ENCODE measurements around the gene GNB1L.
"Not testable (repeated sequence)": the region's sequence is repeated elsewhere in the genome, so short reads cannot be mapped to it uniquely, and the experiment has no call there.

Gene GNB1L

DNA sequence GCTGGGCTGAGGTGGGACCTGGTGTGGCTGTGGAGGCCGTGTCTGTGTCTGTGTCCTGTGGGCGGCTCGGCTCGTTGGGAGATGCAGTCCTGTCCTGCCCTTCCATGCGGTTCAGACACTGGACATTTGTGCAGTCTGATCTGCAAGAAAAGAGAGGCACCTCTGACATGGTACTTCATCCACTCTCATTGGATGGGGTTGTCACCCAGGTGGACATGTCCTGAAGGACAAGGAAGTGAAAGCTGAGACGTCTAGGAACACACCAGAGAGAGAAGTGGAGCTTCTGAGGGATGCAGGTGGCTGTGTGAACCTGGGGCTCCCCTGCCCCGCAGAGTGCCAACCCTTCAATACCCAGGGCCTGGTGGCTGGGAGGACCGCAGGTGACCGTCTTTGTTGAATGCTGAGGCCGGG lies 75.7 kb downstream of the GNB1L start:
- DNase-seq (ENCODE audit: low read depth, low spot score): no peak

GRCh38 chr22:19777192-19777591 lies 77.5 kb downstream of the GNB1L start:
- not testable (repeated sequence) for DNase-seq (ENCODE audit: low read depth, low spot score)

GRCh38 chr22:19776433-19777031 lies 78.1 kb downstream of the GNB1L start:
- no peak for DNase-seq (ENCODE audit: low read depth, low spot score)

DNA sequence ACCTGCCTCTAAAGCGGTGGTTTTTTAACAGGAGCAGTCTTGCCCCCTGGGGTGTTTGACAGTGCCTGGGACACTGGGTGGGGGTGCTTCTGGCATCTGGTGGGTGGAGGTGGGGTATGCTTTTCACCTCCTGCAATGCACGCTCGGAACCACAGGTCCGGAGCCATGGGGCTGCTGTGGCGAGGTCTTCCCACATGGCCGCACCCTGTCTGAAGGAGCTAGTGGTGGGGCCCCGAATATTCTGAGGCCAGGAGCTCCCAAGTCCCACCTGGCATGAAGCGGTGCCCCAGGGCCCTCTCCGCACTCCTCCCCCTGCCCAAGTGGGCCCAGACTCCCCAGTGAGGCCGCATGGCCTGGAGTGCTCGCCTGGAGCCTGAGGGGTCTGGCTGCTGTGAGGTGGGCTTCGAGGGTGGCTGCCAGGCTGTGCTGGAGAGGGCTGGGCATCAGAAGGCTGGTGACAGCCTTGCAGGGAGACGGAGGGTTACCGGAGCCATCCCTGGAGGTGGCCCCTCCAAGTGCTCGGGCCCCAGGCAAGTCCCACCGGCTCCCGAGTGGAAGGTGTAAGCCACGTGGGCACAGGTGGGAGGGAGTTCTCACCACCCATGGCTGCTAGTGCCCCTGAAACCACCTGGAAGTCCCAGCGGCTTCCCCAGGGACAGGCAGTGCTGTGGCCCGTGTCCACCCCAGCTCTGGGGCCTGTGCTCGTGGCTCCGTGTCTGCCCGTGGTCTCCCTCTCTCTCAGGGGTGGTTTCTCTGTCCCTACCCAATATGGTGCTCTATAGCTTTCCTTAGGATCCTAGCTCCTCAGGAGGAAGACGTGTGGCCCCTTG lies 79.0 kb downstream of the GNB1L start:
- no peak for DNase-seq (ENCODE audit: low read depth, low spot score)

GRCh38 chr22:19774628-19775027 lies 80.0 kb downstream of the GNB1L start:
- DNase-seq (ENCODE audit: low read depth, low spot score): no peak

DNA sequence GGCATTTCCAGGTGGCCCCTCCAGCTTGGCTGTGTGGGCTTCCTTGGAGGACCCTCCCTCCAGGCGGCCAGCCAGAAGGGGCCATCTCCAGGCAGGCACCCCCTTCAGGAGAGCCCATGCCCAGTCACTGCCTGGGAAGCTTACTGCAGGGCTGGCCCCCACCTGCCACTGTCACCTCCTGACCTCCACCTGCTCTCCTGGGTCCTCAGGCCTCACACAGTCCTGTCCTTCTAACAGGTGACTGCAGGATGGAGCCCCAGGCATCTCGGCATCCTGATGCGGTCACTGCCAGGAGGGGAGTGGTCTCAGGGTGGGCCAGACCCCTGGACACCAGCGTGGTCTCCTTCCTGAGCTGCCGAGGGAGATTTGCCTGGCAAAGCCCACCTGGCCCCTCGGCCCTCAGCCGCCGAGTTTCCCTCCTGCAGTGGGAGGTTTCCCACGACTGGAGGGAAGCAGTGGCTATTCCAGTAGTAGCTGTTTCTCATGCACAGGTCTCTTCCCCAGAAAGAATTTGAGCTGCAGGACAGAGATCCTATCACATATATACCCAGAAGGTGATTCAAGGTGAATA lies 81.1 kb downstream of the GNB1L start:
- no peak for DNase-seq (ENCODE audit: low read depth, low spot score)

DNA sequence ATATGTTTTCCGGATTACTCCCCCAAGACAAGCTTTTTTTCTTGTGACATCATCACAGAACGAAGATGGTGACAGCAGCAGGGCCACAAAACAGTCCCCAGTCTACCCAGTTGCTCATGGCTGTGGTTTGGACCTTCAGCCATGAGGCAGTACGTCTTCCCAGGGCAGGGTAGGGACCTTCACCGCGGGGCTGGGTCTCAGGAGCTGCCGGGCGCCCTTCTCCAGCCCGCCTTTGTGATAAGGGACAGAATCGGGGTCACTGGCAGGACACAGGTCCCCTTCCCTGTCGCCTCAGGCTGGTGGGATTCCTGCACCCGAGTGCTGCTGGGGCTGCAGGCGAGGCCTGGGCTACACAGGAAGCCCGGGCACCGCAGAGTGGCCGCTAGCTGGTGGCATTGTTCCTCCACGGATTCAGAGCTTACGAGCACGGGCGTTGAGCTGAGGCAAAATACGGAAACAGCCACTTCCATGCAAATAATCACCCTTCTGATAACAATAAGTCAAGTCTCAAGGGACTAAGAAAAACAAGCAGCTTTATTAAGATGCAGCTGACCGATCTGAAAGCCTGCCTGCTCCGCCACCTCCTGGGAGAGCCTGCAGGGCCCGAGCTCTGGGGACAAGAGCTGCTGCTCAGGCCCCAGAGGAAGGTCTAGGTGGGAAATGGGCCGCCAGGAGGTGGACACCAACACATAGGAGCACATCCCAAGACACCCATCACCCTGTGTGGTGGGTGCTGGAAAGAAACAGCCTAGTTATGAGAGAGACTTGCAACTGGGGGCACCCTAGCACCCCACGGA lies 81.8 kb downstream of the GNB1L start:
- no peak for DNase-seq (ENCODE audit: low read depth, low spot score)

- no peak for DNase-seq (ENCODE audit: low read depth, low spot score)
Observed at GRCh38 chr22:19772422-19772672, 82.3 kb downstream of the GNB1L start.

DNA sequence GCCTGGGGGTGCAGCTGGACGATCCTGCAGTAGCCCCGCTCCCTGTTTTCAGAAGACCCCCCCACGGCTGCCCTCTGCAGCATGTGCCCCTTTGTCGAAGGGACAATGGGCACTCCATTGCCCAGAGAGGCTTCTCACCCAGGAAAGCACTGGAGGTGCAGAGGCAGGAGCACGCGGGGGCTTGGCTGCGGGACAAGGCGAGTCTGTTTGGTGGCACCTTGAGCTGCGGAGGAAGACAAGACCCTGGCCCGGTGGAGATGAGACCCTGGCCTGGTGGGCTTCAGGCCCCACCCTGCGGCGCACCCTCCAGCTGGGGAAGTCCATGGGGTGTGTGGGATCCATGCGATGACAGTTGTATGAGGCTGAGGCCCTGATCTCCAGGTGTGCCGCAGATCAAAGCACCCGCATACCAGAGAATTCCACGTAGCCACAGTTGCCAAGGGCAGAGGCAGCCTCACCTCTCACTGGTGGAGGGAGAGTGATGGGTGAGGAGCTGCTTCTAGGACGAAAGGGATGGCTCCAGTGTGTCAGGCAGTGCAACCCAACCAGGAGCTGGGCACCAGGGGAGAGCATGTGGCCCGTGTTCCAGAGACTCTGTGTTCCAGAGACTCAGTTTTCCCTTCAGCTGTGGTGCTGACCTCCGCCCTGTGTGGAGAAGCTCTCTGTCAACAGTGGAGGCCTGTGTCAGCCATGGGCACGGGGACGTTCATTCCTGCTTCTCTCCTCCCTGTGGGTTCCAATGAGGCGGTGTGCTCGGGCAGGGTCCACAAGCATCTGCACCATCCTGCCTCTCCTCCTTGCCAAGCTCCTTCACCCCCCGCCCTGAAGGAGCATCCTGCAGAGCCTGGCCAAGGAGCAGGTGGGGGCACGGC lies 84.1 kb downstream of the GNB1L start:
- no peak for DNase-seq (ENCODE audit: low read depth, low spot score)

GRCh38 chr22:19769393-19769715 lies 85.3 kb downstream of the GNB1L start:
- no peak for DNase-seq (ENCODE audit: low read depth, low spot score)

GRCh38 chr22:19767427-19768341 lies 87.0 kb downstream of the GNB1L start:
- no peak for DNase-seq (ENCODE audit: low read depth, low spot score)

DNA sequence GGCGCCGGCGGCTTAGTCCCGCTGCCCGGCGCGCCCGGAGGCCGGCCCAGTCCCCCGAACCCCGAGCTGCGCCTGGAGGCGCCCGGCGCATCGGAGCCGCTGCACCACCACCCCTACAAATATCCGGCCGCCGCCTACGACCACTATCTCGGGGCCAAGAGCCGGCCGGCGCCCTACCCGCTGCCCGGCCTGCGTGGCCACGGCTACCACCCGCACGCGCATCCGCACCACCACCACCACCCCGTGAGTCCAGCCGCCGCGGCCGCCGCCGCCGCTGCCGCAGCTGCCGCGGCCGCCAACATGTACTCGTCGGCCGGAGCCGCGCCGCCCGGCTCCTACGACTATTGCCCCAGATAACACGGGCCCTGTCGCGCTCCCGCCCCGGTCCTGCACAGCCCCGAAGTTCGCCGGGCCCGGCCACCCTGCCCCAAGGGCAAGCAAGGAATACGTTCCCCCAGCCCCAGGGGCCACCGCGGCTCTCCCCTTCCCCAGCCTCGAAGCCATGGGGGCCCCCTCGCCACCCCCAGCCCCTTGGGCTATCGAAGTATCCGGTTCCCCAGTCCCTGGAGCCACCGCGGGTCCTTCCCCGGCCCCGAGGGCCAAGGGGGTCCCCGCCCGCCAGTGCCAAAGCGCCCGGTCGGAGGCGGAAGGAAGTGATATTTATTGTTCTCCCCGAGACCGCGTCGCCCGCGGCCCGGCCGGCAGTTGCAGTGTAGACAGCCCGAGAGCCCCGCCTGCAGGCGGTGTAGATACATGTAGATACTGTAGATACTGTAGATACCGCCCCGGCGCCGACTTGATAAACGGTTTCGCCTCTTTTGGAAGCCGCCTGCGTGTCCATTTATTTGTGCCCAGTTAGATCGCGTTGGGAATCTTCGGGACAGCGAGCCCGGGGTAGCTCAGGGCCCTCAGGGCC lies 87.9 kb downstream of the GNB1L start:
- peak; percentile 39 for DNase-seq (ENCODE audit: low read depth, low spot score)

GRCh38 chr22:19766240-19766510 lies 88.5 kb downstream of the GNB1L start:
- DNase-seq (ENCODE audit: low read depth, low spot score): peak; percentile 35

- no peak for DNase-seq (ENCODE audit: low read depth, low spot score)
Observed at GRCh38 chr22:19765477-19766239, 89.0 kb downstream of the GNB1L start.

- no peak for DNase-seq (ENCODE audit: low read depth, low spot score)
Observed at GRCh38 chr22:19764636-19765476, 89.8 kb downstream of the GNB1L start.

- no peak for DNase-seq (ENCODE audit: low read depth, low spot score)
Observed at GRCh38 chr22:19764299-19764593, 90.4 kb downstream of the GNB1L start.

DNA sequence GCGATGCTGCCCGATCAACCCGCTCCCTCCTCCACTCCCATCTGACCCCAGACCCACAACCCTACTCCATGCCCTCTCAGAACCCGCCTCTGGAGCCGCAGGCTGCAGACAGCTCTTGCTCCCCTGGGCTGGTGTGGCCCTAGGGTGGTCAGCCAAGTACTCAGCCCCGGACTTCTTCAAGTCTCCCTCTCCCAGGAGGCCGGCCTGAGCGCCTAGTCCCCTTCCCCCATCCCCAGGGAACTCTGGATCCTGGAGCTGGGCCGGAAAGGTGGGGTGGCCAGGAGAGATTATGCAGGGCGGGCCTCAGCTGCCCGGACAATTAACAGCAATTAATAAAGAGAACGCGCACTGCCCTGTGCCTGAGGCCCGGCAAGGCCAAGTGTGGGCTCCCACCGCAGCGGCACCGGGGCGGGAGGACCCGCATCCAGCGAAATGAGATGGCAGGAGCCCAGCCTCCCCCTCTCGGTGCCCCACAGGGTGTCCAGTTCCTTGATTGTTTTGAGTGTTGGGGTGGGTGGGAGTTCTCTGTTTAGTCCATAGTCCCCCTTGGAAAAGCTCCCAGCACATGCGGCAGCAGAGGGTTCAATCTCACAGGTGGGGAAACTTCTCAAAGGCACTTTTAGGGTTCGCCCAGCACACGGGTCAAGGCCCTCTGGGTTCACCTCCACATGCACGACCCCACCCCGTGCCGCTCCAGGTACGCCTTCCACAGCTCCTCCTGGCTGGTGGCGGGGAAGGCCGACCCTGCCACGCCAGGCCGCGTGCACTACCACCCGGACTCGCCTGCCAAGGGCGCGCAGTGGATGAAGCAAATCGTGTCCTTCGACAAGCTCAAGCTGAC lies 91.0 kb downstream of the GNB1L start:
- no peak for DNase-seq (ENCODE audit: low read depth, low spot score)

Measured in astrocyte of the hippocampus (primary cell).